ENCODE results near the gene PDZD8. TPM values are rescaled to one million over a fixed set of nuclear protein-coding genes. Genes with fewer than 3 reads are reported as not detected.

Gene PDZD8
- total RNA-seq, 1 donor from 2014 or later: 23.9 TPM

DNA sequence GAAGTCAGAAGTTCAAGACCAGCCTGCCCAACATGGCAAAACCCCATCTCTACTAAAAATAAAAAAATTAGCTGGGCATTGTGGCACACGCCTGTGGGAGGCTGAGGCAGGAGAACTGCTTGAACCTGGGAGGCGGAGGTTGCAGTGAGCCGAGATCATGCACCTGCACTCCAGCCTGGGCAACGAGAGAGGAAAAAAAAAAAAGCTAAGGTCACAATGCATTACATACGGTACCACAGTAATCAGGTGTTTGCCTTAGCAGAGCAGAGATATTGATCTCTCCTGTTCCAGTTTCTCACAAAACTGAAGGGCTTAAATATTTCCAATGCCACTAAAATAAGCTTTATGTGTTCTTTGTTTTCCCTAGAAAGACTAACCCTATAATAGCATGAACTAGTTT is 7.5 kb downstream of the PDZD8 start:
- no peak overlapping the region for H3K4me3 ChIP-seq
- no peaks in the 10 kb centered on the region for H3K36me3 ChIP-seq
- no peaks in the 10 kb centered on the region for H3K27me3 ChIP-seq (ENCODE audit: low read depth)
- no peaks in the 10 kb centered on the region for H3K9me3 ChIP-seq (replicated peaks)
- H3K4me1 ChIP-seq: peaks cover 70% of the 10 kb centered on the region
- intact Hi-C loops (cut with micrococcal nuclease): no loop called here
- no peak overlapping the region for H3K27ac ChIP-seq (replicated peaks)
- no peak for TF ChIP-seq CTCF (IDR thresholded peaks at IDR 0.05; ENCODE audit: borderline replicate concordance)
- no peak for DNase-seq

GRCh38 chr10:117366741-117367140 is 8.5 kb downstream of the PDZD8 start:
- Histone ChIP-seq H3K4me1 (peaks cover 70% of the 10 kb centered on the region), H3K36me3 (no peaks in the 10 kb centered on the region)
- intact Hi-C loops (cut with micrococcal nuclease): no loop called here

GRCh38 chr10:117365612-117366011 is 9.6 kb downstream of the PDZD8 start:
- intact Hi-C loops (cut with micrococcal nuclease): no loop called here
- no peak for TF ChIP-seq CTCF (IDR thresholded peaks at IDR 0.05; ENCODE audit: borderline replicate concordance)
- DNase-seq: no peak
- Histone ChIP-seq H3K4me3 (no peak overlapping the region), H3K36me3 (no peaks in the 10 kb centered on the region), H3K9me3 (replicated peaks) (no peaks in the 10 kb centered on the region), H3K27ac (replicated peaks) (no peak overlapping the region), H3K4me1 (peaks cover 70% of the 10 kb centered on the region), H3K27me3 (ENCODE audit: low read depth) (no peaks in the 10 kb centered on the region)

More at GRCh38 chr10:117366741-117367140, 8.5 kb downstream of the PDZD8 start:
- no peak overlapping the region for H3K27ac ChIP-seq (replicated peaks)
- H3K9me3 ChIP-seq (replicated peaks): no peaks in the 10 kb centered on the region
- no peak overlapping the region for H3K4me3 ChIP-seq
- TF ChIP-seq CTCF (IDR thresholded peaks at IDR 0.05; ENCODE audit: borderline replicate concordance): no peak
- H3K27me3 ChIP-seq (ENCODE audit: low read depth): no peaks in the 10 kb centered on the region
- no peak for DNase-seq

- TF ChIP-seq CTCF (IDR thresholded peaks at IDR 0.05; ENCODE audit: borderline replicate concordance): no peak
- intact Hi-C loops (cut with micrococcal nuclease): no loop called here
- Histone ChIP-seq H3K4me1 (peaks cover 59% of the 10 kb centered on the region), H3K9me3 (replicated peaks) (no peaks in the 10 kb centered on the region), H3K4me3 (no peak overlapping the region), H3K36me3 (no peaks in the 10 kb centered on the region), H3K27me3 (ENCODE audit: low read depth) (no peaks in the 10 kb centered on the region), H3K27ac (replicated peaks) (no peak overlapping the region)
- DNase-seq: no peak
Measured at GRCh38 chr10:117364110-117364960, 10.9 kb downstream of the PDZD8 start.

- no peaks in the 10 kb centered on the region for H3K27me3 ChIP-seq (ENCODE audit: low read depth)
- no peak for DNase-seq
- no peak overlapping the region for H3K4me3 ChIP-seq
- intact Hi-C loops (cut with micrococcal nuclease): no loop called here
- no peak overlapping the region for H3K27ac ChIP-seq (replicated peaks)
- H3K4me1 ChIP-seq: peaks cover 56% of the 10 kb centered on the region
- TF ChIP-seq CTCF (IDR thresholded peaks at IDR 0.05; ENCODE audit: borderline replicate concordance): no peak
- H3K36me3 ChIP-seq: no peaks in the 10 kb centered on the region
- H3K9me3 ChIP-seq (replicated peaks): no peaks in the 10 kb centered on the region
Measured at GRCh38 chr10:117363028-117363427, 12.2 kb downstream of the PDZD8 start.

All from left ventricle myocardium inferior (tissue), 1 donor.